ENCODE results near the gene SLC25A4. TPM values are rescaled to one million over a fixed set of nuclear protein-coding genes. Genes with fewer than 3 reads are reported as not detected.
"Not testable (repeated sequence)": the region's sequence is repeated elsewhere in the genome, so short reads cannot be mapped to it uniquely, and the experiment has no call there.

Gene SLC25A4
- total RNA-seq, 1 donor from 2014 or later = 20.0 TPM

DNA sequence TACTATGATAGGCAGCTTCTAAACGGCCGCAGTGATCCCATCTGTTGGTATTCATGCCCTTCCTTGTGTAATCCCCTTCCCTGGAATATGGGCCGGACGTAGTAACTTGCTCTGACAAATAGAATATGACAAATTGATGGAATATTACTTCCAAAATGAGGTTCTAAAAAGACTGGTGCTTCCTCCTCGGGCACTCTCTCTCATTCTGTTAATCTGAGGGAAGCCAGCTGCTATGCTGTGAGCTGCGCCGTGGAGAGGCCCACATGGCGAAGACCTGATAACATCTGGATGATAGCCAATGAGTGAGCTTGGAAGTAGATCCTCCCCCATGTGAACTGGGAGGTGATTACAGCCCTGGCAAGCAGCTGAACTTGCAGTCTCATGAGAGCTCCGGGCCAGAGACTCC is 27.2 kb upstream of the SLC25A4 start:
- no peaks in the 10 kb centered on the region for H3K27me3 ChIP-seq (ENCODE audit: control insufficient read depth, insufficient read depth, low read length)
- FAIRE-seq = no peak
- H3K36me3 ChIP-seq (ENCODE audit: control insufficient read depth, insufficient read depth, low read length) = no peaks in the 10 kb centered on the region
- H3K4me3 ChIP-seq (ENCODE audit: low read depth, low read length) = no peak overlapping the region
- DNase-seq (ENCODE audit: low read depth) = no peak
- TF ChIP-seq, protein P1, sequence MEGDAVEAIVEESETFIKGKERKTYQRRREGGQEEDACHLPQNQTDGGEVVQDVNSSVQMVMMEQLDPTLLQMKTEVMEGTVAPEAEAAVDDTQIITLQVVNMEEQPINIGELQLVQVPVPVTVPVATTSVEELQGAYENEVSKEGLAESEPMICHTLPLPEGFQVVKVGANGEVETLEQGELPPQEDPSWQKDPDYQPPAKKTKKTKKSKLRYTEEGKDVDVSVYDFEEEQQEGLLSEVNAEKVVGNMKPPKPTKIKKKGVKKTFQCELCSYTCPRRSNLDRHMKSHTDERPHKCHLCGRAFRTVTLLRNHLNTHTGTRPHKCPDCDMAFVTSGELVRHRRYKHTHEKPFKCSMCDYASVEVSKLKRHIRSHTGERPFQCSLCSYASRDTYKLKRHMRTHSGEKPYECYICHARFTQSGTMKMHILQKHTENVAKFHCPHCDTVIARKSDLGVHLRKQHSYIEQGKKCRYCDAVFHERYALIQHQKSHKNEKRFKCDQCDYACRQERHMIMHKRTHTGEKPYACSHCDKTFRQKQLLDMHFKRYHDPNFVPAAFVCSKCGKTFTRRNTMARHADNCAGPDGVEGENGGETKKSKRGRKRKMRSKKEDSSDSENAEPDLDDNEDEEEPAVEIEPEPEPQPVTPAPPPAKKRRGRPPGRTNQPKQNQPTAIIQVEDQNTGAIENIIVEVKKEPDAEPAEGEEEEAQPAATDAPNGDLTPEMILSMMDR (IDR thresholded peaks at IDR 0.05; ENCODE audit: insufficient read depth, low read length, severe bottlenecking) = no peak

DNA sequence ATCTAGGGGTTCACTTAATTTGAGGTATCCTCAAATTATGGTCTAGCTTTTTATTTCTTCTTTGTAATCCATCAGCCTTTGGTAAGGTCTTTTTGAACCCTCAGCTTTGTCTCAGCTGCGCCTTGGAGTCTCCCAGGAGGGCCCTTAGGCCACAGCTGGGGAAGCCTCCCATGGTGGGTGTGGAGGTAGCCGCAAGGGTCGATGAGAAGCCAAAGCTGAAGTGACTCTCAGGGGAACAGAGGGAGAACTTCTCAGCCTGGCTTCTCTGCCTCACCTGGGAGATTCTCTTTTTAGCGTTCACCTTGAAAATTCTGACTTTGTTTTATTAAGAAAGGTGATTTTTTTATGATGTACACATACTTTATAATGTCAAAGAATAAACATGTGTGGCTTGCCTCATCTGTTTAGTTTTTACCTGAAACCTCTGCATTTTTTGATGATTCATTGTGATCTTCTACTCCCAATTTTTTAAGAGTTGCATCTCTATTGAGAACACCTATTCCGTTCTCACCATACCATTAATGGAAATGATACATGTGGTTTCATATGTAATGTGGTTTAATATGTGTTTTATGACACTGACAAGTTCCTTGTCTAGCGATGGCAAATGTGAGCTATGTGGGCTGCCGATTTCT is 25.6 kb upstream of the SLC25A4 start:
- TF ChIP-seq, protein P1 (IDR thresholded peaks at IDR 0.05; ENCODE audit: insufficient read depth, low read length, severe bottlenecking) = no peak
- H3K27me3 ChIP-seq (ENCODE audit: control insufficient read depth, insufficient read depth, low read length) = no peaks in the 10 kb centered on the region
- DNase-seq (ENCODE audit: low read depth) (no peak), FAIRE-seq (no peak)
- no peak overlapping the region for H3K4me3 ChIP-seq (ENCODE audit: low read depth, low read length)
- H3K36me3 ChIP-seq (ENCODE audit: control insufficient read depth, insufficient read depth, low read length) = no peaks in the 10 kb centered on the region

DNA sequence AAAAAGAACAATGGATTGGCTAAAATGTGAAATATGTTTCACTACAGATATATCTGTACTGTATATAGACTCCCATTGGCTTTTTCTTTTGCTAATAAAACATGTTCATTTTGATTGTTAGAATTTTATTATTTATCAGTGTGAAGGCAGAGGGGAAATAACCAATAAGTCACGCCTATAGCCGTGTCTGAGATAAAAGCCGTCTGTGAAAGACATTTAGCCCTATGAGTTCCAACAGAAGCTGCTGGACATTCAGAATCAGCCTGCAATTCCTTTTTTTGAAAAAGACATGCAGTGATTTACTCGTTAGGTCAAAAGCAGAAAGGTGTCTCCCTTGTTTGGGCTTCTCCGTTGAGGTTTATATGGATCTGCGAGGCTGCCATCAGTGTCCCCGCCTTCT is 24.2 kb upstream of the SLC25A4 start:
- no peak for FAIRE-seq
- no peak for DNase-seq (ENCODE audit: low read depth)
- TF ChIP-seq, protein P1 (IDR thresholded peaks at IDR 0.05; ENCODE audit: insufficient read depth, low read length, severe bottlenecking) = no peak
- no peak overlapping the region for H3K4me3 ChIP-seq (ENCODE audit: low read depth, low read length)
- H3K27me3 ChIP-seq (ENCODE audit: control insufficient read depth, insufficient read depth, low read length) = no peaks in the 10 kb centered on the region
- H3K36me3 ChIP-seq (ENCODE audit: control insufficient read depth, insufficient read depth, low read length) = no peaks in the 10 kb centered on the region

DNA sequence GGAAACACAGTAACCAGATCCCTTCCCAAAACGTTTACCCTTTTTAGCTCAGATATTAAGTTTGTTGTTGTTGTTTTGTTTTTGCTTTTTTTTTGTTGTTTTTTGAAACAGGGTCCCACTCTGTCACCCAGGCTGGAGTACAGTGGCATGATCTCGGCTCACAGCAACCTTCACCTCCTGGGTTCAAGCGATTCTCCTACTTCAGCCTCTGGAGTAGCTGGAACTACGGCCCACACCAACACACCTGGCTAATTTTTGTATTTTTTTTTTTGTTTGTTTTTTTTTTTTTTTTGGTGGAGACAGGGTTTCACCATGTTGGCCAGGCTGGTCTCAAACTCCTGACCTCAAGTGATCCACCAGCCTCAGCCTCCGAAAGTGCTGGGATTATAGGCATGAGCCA is 23.6 kb upstream of the SLC25A4 start:
- DNase-seq (ENCODE audit: low read depth); H3K4me3 ChIP-seq (ENCODE audit: low read depth, low read length); H3K36me3 ChIP-seq (ENCODE audit: control insufficient read depth, insufficient read depth, low read length); H3K27me3 ChIP-seq (ENCODE audit: control insufficient read depth, insufficient read depth, low read length); FAIRE-seq: not testable (repeated sequence)

- no peak for FAIRE-seq
These were observed 23.0 kb upstream of the SLC25A4 start for GRCh38 chr4:185119927-185120630.

DNA sequence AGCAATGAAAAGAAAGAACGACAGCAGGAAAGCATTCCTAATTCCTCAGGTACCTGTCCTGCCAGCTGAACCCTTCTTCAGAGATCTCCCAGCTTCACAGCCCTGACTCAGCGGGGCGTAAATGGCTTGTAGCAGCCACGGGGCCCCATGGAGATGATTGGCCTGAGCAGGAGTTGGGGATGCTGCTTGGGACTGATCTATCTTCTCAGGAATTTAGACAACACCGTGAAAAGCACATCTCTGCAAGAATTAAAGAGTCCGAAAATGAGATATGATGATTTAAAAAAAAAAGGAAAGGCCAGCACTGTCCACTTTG is 22.5 kb upstream of the SLC25A4 start:
- no peaks in the 10 kb centered on the region for H3K36me3 ChIP-seq (ENCODE audit: control insufficient read depth, insufficient read depth, low read length)
- DNase-seq (ENCODE audit: low read depth) (no peak), FAIRE-seq (no peak)
- H3K27me3 ChIP-seq (ENCODE audit: control insufficient read depth, insufficient read depth, low read length) = no peaks in the 10 kb centered on the region
- H3K4me3 ChIP-seq (ENCODE audit: low read depth, low read length) = no peak overlapping the region
- TF ChIP-seq, protein P1 (IDR thresholded peaks at IDR 0.05; ENCODE audit: insufficient read depth, low read length, severe bottlenecking) = no peak

More at GRCh38 chr4:185119927-185120630, 23.0 kb upstream of the SLC25A4 start:
- Histone ChIP-seq H3K36me3 (ENCODE audit: control insufficient read depth, insufficient read depth, low read length) (no peaks in the 10 kb centered on the region), H3K4me3 (ENCODE audit: low read depth, low read length) (no peak overlapping the region), H3K27me3 (ENCODE audit: control insufficient read depth, insufficient read depth, low read length) (no peaks in the 10 kb centered on the region)
- DNase-seq (ENCODE audit: low read depth) = no peak
- TF ChIP-seq, protein P1 (IDR thresholded peaks at IDR 0.05; ENCODE audit: insufficient read depth, low read length, severe bottlenecking) = no peak

All from bronchial epithelial cell (primary cell).